Osteocyte (in vitro differentiated cells): ENCODE data around the gene CBX6. TPM values are rescaled to one million over a fixed set of nuclear protein-coding genes. Genes with fewer than 3 reads are reported as not detected.

Source experiments
- DNase-seq: peaks from one replicate; pipeline ENCODE4 v3.0.0; 2021; ENCODE audit warnings: mixed read lengths; ENCODE audit not compliant: unreplicated experiment; ENCODE audit errors: extremely low spot score
- H3K27ac Mint-ChIP-seq: one replicate; pipeline ENCODE4 v1.8.0; 2021; ENCODE audit warnings: mild to moderate bottlenecking, mixed read lengths; ENCODE audit not compliant: unreplicated experiment
- H3K27me3 Mint-ChIP-seq: one replicate; pipeline ENCODE4 v1.8.0; 2021; ENCODE audit warnings: mixed read lengths; ENCODE audit not compliant: unreplicated experiment
- H3K36me3 Mint-ChIP-seq: one replicate; pipeline ENCODE4 v1.8.0; 2021; ENCODE audit warnings: mixed read lengths; ENCODE audit not compliant: unreplicated experiment
- H3K4me1 Mint-ChIP-seq: one replicate; pipeline ENCODE4 v1.8.0; 2021; ENCODE audit warnings: mixed read lengths; ENCODE audit not compliant: unreplicated experiment
- H3K4me3 Mint-ChIP-seq: one replicate; pipeline ENCODE4 v1.8.0; 2021; ENCODE audit warnings: mild to moderate bottlenecking, moderate library complexity, mixed read lengths; ENCODE audit not compliant: unreplicated experiment
- H3K9me3 Mint-ChIP-seq: one replicate; pipeline ENCODE4 v1.8.0; 2021; ENCODE audit warnings: mixed read lengths; ENCODE audit not compliant: unreplicated experiment
- total RNA-seq: library from RNA; stranded (reverse); gene quantifications from 2 replicates; pipeline ENCODE4 v1.2.1, GENCODE V29; 2021
- TF ChIP-seq, protein P1 (sequence below): fragments of 200-600 bp; sonication (generic); IDR thresholded peaks from 2 replicates; pipeline ENCODE4 v1.5.0; 2021; ENCODE audit warnings: antibody characterized with exemption, mild to moderate bottlenecking, moderate library complexity

Gene CBX6
- total RNA-seq, 1 donor from 2014 or later: 86.2 TPM

- no peak overlapping the region for H3K4me3 Mint-ChIP-seq
- peaks cover 6% of the 10 kb centered on the region for H3K4me1 Mint-ChIP-seq
- no peak overlapping the region for H3K27ac Mint-ChIP-seq
- peaks cover 7% of the 10 kb centered on the region for H3K36me3 Mint-ChIP-seq
- no peak for DNase-seq
- TF ChIP-seq, protein P1, sequence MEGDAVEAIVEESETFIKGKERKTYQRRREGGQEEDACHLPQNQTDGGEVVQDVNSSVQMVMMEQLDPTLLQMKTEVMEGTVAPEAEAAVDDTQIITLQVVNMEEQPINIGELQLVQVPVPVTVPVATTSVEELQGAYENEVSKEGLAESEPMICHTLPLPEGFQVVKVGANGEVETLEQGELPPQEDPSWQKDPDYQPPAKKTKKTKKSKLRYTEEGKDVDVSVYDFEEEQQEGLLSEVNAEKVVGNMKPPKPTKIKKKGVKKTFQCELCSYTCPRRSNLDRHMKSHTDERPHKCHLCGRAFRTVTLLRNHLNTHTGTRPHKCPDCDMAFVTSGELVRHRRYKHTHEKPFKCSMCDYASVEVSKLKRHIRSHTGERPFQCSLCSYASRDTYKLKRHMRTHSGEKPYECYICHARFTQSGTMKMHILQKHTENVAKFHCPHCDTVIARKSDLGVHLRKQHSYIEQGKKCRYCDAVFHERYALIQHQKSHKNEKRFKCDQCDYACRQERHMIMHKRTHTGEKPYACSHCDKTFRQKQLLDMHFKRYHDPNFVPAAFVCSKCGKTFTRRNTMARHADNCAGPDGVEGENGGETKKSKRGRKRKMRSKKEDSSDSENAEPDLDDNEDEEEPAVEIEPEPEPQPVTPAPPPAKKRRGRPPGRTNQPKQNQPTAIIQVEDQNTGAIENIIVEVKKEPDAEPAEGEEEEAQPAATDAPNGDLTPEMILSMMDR: no peak
- no peaks in the 10 kb centered on the region for H3K27me3 Mint-ChIP-seq
- H3K9me3 Mint-ChIP-seq: no peaks in the 10 kb centered on the region
These were observed 7.4 kb downstream of the CBX6 start for GRCh38 chr22:38864361-38865191.

GRCh38 chr22:38863531-38864131 lies 8.4 kb downstream of the CBX6 start:
- no peak overlapping the region for H3K27ac Mint-ChIP-seq
- peaks cover 6% of the 10 kb centered on the region for H3K4me1 Mint-ChIP-seq
- H3K4me3 Mint-ChIP-seq: no peak overlapping the region
- peaks cover 3% of the 10 kb centered on the region for H3K27me3 Mint-ChIP-seq
- DNase-seq: no peak
- peaks cover 7% of the 10 kb centered on the region for H3K36me3 Mint-ChIP-seq
- TF ChIP-seq, protein P1: no peak
- H3K9me3 Mint-ChIP-seq: no peaks in the 10 kb centered on the region

GRCh38 chr22:38862375-38863329 lies 9.4 kb downstream of the CBX6 start:
- no peak for DNase-seq
- H3K27me3 Mint-ChIP-seq: peaks cover 12% of the 10 kb centered on the region
- no peaks in the 10 kb centered on the region for H3K9me3 Mint-ChIP-seq
- no peak overlapping the region for H3K4me3 Mint-ChIP-seq
- TF ChIP-seq, protein P1: no peak
- H3K36me3 Mint-ChIP-seq: peaks cover 6% of the 10 kb centered on the region
- H3K27ac Mint-ChIP-seq: no peak overlapping the region
- peaks cover 6% of the 10 kb centered on the region for H3K4me1 Mint-ChIP-seq

GRCh38 chr22:38861927-38862326 lies 10.1 kb downstream of the CBX6 start:
- peaks cover 6% of the 10 kb centered on the region for H3K4me1 Mint-ChIP-seq
- no peak overlapping the region for H3K4me3 Mint-ChIP-seq
- TF ChIP-seq, protein P1: no peak
- no peak overlapping the region for H3K27ac Mint-ChIP-seq
- H3K36me3 Mint-ChIP-seq: peaks cover 5% of the 10 kb centered on the region
- DNase-seq: no peak
- no peaks in the 10 kb centered on the region for H3K9me3 Mint-ChIP-seq
- peaks cover 19% of the 10 kb centered on the region for H3K27me3 Mint-ChIP-seq
